HG03095 (cell line): ENCODE measurements around the gene VPS41.

Experiments
- ATAC-seq: cut with Tn5 transposase; IDR thresholded peaks from one replicate; pipeline ENCODE4 v1.9.1; 2021; ENCODE audit warnings: moderate library complexity; ENCODE audit not compliant: unreplicated experiment

The VPS41 gene

DNA sequence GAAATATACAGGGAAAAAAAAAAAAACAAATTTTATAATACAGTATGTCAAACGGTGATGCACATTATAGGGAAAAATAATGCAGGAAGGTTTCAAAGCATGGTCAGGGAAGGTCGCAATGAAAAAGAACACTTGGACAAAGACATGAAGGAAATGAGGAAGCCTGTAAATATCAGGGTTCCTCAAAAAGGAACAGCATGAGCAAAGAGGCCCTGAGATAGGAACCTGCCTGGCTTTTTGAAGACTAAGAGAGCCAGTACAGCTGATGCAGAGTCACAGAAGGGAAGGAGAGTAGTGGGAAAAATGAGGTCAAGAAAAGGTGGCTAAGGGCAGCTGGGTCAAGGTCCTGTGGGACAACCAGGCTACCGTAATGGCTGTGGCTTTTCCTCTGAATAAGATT is 1.9 kb downstream of the VPS41 start:
- no peak for ATAC-seq

GRCh38 chr7:38905056-38905759 is 3.8 kb downstream of the VPS41 start:
- peak; percentile 46 for ATAC-seq

DNA sequence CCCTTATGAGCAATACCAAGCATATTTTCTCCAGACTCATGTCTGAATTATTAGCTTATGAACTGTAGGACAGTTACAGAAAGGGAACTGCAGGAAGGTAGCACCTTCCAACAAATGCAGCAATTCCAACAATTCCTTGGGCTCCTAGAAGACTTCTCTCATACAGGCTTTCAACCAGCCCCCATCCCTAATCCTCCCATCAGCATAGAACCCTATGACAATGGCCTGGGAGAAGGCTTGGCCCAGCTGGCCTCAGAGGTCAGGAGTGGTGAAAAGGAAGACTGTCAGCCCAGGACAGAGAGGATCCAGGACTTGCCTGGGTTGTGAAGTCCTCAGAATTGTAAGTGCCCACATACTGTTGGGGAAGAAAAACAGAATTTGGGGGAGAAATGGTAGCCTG is 5.9 kb downstream of the VPS41 start:
- no peak for ATAC-seq

DNA sequence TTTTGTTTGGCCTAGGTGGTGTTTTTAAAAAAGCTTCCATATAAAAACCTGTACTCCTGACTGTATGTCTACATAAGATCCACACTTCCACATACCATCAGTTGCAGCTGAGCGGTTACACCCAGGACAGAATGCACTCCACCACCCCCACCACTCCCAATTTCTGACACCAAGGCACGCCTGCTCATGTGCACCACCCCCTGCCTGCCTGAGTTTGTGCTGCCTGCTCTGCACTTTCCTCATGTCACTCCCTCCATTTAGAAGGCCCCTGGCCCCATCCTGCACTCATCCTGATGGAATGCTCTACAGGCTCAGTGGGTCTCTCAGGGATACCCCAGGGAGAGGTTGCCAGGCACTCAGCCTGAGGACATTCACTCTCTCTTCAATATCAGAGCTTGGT is 6.5 kb downstream of the VPS41 start:
- no peak for ATAC-seq

GRCh38 chr7:38893061-38893460 is 15.9 kb downstream of the VPS41 start:
- ATAC-seq: no peak

GRCh38 chr7:38890597-38890996 is 18.4 kb downstream of the VPS41 start:
- no peak for ATAC-seq

DNA sequence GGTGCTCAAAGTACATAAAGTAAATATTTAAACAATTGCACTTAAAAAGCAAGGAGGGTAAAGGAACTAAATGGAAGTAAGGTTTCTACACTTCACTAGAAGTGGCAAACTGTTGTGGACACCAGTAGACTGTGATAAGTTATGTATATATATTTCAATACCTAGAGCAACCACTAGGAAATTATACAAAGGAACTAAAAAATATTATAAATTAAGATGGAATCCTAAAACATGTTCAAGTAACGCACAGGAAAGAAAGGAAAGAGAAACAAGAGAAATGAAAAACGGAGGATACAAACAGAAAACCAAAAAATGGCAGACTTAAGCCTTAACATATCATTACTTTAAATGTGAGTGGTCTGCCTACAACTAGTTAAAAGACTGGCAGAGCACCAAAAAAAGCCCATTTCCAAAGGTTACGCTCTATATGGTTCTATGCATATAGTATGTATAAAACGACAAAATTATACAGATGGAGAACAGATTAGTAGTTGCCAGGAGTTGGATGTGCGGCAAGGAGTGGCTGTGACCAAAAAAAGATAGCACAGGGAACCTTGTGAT is 19.0 kb downstream of the VPS41 start:
- ATAC-seq: no peak

GRCh38 chr7:38889079-38889478 is 19.9 kb downstream of the VPS41 start:
- ATAC-seq: no peak

DNA sequence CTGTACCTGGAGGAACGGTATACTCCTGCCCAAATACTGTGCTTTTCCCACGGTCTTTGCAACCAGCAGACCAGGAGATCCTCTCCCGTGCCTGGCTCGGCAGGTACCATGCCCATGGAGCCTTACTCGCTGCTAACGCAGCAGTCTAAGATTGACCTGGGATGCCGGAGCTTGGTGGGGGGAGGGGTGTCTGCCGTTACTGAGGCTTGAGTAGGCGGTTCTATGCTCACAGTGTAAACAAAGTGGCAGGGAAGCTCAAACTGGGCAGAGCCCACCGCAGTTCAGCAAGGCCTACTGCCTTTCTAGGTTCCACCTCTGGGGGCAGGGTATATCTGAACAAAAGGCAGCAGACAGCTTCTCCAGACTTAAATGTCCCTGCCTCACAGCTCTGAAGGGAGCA is 22.7 kb downstream of the VPS41 start:
- no peak for ATAC-seq

- no peak for ATAC-seq
Measured at GRCh38 chr7:38883706-38884105, 25.3 kb downstream of the VPS41 start.

- no peak for ATAC-seq
Measured at GRCh38 chr7:38881947-38882684, 26.9 kb downstream of the VPS41 start.

DNA sequence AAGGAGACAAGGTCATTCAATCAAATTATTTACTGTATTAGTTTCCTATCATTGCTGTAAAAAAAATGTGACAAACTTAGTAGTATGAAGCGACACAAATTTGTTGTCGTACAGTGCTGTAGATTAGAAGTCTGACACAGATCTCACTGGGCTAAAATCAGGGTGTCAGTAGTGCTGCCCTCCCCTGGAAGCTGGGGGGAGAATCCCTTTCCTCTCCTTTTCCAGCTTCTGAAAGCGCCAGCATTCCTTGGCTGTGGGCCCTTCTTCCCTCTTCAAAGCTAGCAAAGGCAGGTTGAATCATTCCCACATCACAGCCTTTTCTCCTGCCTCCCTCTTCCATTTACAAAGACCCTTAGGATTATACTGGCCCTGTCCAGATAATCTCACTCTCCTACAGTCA is 28.0 kb downstream of the VPS41 start:
- ATAC-seq: no peak

- ATAC-seq: no peak
Measured at GRCh38 chr7:38880454-38880853, 28.5 kb downstream of the VPS41 start.

DNA sequence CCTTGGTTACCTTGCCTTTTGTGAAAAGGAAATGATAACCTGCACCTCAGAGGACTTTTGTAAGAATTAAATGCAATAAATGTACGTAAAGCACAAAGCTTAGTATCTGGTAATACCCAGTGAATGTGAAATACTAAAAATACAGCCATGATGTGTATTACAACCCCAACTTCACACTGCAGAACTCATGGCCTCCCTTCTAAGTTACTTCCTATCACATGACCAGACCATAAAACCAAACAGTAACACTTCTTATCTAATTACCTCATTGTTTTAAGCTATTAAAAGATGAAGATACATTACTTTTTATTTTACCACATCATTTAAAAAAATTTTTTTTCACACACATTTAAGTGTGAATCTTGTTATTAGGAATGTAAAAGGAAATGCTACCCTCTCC is 29.0 kb downstream of the VPS41 start:
- no peak for ATAC-seq

DNA sequence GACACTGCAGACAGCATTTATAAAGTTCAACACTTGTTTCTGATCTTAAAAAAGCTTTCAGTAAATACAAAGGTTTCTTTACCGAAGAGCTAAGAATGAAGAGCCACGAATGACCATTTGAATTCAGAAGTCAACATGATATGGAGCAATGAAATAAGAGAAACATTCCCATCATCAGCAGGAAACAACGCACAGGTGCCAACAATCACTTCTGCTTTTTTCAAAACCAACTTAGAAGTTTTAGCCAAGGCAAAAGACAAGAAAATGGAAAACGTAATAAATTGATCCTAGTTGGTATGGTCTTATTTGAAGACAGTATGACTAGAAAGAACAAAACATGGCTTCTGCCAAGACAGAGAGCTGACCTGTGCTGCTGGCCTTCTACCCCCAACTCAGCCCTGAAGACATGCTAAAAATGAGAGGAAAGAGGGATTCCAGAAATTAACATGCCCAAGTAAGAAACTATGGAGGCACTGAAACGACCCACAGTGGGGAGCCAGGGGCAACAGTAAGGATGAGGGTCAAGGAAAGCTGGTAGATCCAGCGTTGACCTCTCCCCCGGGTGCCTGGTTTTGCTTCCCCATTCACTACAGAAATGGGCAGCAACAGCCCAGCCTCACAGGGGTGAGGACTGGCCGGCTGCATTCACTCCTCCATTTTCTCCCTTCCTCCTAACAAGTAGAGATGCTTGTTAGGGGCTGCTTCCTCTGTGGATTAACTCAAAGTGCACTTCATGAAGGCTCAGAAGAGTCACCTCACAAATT is 30.1 kb downstream of the VPS41 start:
- ATAC-seq: no peak

GRCh38 chr7:38873433-38873832 is 35.6 kb downstream of the VPS41 start:
- ATAC-seq: no peak

DNA sequence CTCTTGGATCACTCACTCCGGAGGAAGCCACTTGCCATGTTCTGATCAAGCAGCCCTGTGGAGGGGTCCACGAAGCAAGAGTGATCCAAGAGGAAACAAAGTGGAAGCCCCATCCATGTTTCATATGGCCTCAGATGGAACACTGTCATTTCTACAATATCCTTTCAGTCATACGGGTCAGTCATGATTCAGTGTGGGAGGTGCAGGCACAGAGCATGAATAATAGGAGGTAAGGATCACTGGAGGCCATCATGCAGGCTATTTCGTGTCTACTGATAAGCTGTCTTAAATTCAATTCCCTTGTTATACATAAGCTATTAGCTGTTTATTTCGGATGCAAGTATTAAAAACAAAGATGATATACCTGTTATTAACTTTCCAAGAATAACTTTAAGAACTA is 36.8 kb downstream of the VPS41 start:
- no peak for ATAC-seq

GRCh38 chr7:38870147-38870546 is 38.8 kb downstream of the VPS41 start:
- no peak for ATAC-seq

GRCh38 chr7:38863601-38864291 is 45.2 kb downstream of the VPS41 start:
- ATAC-seq: no peak

GRCh38 chr7:38862666-38863065 is 46.3 kb downstream of the VPS41 start:
- ATAC-seq: no peak

- no peak for ATAC-seq
Measured at GRCh38 chr7:38858259-38858884, 50.6 kb downstream of the VPS41 start.
